Activated CD4-positive, alpha-beta T cell treated with anti-CD3 and anti-CD28 coated beads for 24 hours (primary cell): ENCODE results near the gene ABCA2.

Source experiments
- DNase-seq, 2 donors: peaks; one replicate each; pipeline ENCODE4 v3.0.0-alpha.2; 2020; ENCODE audit warnings: low read depth in 2 of 2

Gene ABCA2

DNA sequence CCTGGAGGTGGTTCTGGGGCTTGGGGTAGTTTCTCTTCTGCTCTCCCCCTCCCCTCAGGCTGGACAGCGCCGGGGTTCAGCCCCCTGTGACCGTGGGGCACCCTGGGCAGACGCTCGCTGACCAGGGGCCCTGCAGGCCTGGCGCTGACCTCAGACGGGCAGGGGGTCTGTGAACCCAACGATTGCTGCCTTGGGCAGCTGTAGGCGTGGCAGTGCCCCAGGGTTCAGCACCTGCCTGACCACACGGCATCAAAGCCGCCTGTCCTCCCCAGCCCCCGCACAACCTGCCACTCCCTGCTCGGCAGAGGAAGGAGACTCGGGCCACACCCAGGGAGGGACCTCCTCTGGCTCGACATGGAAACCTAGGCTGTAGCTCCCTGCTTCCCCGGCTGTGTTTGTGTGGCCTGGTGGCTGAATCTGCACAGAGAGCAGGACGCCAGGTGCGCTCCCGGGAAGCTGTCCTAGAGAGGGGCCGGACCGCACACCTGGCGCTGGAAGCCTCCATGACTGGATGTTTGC, 63.8 kb downstream of the ABCA2 start:
- DNase-seq: no peak

DNA sequence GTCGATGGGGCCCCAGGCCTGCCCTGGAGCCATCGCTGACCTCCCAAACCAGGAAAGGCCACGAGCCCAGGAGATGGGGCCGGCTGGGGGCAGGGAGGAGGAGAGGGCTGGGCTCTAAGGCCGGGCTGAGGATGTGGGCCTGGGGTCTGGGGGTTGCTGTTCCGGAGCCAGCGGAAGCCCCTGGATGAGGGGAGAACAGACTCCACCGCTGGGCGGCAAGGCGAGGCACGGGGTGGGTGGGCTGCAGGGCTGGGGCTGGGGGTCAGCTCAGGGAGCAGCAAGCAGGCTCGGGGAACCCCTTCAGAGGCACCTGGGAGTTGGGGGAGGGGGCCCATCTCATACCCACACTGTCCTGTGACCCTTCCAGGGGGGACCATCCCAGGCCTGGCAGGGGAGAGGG, 64.3 kb downstream of the ABCA2 start:
- no peak for DNase-seq

DNA sequence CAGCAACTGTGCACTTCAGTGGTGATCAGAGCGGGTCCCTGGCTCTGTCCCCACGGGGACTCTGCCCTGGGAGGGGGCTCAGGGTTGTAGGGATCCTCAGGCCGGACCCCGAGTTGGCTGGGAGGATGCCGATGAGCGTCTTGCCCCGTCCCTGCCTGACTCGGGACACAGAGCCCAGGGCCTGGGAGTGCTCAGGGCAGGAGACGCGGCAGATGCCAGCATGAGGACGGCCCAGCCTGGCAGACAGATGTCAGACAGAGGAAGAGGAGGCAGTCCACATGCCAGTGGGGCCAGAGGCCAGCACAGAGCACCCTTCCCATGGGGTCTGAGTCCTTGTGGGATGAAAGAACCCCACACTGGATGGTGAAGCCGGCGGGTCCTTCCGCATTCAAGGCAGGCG, 64.7 kb downstream of the ABCA2 start:
- DNase-seq: no peak

DNA sequence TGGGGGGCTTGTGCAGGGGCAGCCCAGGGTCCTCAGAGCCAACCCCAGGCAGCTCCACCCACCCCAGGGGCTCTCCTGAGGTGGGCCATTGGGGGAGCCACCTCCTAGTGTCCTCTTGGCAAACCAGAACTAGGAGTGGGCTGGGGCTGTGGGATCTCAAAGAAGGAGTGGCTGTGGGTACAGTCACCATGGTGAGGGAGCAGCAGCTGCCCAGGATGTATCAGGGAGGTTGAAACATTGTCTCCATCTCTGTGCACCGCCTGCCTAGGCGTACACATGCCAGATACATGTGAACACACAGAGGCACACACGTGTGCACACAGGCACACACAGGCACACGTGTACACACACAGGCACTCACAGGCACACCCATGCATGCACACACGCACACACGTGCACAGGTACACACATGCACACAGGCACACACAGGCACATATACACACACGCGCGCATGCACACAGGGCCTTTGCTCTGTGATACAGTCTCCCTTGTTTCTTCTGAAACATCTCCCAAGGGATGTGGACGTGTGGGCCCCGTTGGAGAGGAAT, 65.3 kb downstream of the ABCA2 start:
- DNase-seq: no peak

DNA sequence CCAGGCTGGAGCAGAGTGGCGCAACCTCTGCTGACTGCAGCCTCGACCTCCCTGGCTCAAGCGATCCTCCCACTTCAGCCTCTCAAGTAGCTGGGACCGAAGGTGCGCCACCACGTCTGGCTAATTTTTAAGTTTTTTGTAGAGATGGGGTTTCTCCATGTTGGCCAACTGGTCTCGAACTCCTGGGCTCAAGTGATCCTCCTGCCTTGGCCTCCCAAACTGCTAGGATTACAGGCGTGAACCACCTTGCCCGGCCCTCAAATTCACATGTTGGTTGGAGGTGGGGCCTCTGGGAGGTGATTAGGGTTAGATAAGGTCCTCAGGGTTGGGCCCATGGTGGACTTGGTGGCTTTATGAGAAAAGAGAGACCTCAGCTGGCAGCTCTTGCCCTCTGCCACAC, 65.9 kb downstream of the ABCA2 start:
- no peak for DNase-seq

DNA sequence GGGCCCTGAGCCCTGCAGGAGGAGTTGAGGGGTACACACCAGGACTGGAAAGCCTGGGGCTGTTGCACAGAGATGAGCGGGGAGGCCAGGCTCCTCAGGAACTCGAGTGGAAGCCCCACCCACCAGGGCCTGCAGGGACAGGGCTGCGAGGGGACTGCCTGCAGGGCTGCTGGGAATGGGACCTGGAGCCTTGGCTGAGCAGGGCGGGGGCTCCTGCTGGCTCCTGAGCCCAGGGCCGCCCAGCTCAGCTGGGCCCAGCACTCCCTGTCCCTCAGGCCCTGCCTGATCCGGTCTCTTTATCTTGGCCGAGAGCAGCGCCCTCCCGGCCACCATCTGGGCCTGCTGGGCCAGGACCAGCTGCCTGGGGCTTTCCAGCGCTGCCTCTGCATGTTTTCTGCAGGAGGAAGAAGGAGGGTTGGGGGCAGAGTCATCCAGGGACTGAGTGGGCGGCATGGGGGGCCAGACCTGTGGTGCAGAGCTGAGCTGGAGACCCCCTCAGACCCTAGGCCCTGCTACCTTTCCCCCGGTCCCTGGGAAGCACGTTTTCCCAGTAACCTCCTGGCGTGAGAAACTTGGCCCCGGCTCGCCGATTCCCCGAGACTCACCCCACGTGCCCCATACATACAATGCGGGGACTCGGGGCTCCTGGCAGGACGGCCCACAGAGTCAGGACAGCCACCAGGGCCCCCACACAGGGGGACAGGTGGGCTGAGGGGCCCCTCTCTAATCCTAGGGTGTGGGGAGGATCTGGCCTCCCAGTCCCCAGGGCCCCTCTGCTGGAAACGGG, 66.6 kb downstream of the ABCA2 start:
- DNase-seq: no peak

DNA sequence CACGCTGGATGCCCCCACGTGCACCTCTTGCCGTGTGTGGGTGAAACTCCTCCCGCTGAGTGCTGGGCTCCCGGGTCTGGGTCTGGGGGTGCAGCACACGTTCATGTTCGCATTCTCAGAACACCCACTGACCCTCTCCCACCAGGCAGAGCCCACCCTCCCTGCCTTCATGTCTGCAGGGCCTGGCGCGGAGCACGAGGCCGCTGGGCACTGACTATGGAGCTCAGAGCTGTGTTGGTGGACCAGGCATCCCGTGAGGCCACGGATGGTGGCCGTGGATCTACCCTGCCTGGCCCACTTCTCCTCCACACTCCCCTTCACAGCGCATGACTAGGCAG, 67.1 kb downstream of the ABCA2 start:
- DNase-seq: no peak

DNA sequence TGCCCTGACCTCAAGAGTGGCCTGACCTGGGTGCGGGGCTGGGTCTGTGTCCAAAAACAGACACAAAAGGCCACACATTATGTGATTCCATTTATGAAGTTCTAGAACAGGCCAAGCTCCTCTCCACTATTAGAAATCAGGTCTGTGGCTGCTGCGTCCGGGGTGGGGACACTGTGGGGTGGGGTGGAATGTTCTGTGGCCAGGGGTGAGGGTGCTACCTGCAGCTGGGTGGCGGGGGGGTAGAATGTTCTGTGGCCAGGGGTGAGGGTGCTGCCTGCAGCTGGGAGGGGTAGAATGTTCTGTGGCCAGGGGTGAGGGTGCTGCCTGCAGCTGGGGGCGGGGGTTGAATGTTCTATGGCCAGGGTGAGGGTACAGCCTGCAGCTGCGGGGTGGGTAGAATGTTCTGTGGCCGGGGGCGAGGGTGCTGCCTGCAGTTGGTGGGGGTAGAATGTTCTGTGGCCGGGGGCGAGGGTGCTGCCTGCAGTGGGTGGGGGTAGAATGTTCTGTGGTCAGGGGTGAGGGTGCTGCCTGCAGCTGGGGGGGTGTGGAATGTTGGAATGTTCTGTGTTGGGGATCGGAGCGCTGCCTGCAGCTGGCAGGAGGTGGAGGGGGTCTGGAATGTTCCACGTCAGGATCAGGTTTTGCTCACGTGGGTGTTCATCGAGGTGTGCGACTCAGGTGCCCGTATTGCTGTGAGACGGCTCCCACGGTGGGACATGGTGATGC, 67.7 kb downstream of the ABCA2 start:
- DNase-seq: no peak

DNA sequence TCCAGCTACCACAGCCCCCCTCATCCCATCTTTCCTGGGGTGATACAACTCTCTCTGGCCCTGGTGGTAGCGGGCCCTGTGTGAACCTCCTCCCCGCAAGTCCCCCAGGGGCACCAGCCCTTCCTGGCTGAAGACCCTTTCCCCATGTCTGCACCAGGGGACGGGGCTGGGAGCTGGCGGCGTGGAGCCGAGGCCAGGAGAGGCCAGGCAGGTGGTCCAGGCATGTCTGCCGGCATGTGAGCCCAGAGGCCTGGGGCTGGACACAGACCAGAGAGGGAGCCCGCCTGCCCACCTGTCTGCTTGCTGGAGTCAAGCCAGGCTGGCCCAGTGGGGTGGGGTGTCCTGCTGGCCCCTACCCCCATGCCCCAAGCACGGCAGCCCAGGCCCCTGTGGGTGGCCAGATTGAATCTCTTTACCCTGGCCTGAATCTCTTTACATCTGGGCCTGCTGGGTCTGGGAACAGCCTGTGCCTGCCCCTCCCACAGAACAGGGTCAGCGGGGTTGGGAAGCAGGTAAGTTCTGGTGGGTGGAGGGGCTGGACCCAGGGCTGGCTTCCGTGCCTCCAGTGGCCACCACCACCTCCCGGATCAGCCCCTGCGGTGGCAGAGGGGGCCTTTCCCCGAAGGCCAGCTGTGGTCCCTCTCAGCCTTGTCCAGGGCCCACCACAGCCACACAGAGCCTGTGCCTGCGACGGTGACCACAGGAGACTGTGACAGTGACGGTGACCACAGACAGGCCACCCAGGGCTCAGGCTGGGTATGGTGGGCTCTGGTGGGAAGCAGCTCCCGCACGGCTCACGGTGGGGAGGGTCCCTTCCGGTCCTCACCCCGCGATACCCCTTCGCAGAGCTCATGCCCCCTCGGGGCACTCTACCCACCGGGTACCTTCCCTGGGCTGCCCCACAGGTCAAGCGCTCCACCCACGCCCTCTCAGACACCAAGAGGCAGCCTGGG, 68.9 kb downstream of the ABCA2 start:
- no peak for DNase-seq

DNA sequence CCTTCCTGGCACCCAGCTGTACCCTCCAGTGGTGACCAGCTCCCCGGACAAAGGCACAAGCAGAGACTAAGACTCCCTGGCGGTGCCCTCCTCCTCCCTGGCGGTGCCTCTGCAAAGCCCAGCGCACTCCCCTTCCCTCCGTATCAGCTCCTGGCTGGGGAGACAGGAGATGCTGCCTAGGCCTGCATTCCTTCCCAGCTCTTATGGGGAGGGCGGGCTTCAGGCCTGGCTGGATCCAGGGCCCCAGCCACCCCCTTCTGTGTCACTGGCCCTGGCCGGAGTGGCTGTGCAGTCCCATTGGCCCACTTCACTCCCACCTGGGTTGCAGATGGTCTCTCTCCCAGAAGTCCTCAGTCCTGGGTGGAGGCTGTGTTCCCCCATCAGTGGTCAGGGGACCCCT, 69.6 kb downstream of the ABCA2 start:
- no peak for DNase-seq

DNA sequence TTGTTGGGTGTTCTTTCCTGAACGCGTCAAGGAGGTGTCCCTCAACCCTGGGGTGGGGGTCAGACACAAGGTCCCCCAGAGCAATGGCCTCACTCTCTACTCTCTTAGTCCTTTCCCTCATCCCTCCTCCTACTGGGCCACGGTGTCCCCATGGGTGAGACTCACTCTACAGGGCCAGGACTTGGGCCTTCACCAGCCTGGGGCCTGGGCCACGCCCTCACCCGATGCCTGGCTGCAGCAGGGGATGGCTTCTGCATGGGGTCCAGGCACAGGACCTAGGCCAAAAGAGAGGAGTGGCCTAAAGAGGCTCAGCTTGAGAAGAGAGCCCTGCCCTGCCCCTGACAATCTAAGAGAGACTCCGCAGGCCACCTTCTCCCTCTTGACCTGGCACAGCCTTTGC, 70.1 kb downstream of the ABCA2 start:
- DNase-seq: no peak

DNA sequence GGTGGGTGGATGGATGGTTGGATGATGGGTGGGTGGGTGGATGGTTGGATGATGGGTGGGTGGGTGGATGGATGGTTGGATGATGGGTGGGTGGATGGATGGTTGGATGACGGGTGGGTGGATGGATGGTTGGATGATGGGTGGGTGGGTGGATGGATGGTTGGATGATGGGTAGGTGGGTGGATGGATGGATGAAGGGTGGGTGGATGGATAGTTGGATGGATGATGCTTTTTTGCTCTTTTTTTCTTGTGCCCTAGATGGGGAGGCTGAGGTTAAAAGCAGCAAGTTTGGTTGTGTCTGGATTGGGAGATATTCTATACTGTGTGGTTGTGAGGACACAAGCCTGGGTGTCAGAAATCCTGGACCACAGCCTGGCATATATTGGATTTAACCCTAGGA, 70.6 kb downstream of the ABCA2 start:
- no peak for DNase-seq
